Osteoblast (primary cell): ENCODE data around the gene OTUD4. TPM values are rescaled to one million over a fixed set of nuclear protein-coding genes. Genes with fewer than 3 reads are reported as not detected.

ENCODE experiments used
- DNase-seq: peaks from one replicate; pipeline ENCODE4 v3.0.0; 2011; ENCODE audit warnings: low spot score, mixed read lengths; ENCODE audit not compliant: insufficient read length; ENCODE audit errors: missing footprints
- H2AFZ ChIP-seq: 2 replicates; pipeline ENCODE4 v1.6.0; 2011; ENCODE audit warnings: mild to moderate bottlenecking, low read length
- H3K27ac ChIP-seq: 2 replicates; pipeline ENCODE4 v1.5.1; 2011; ENCODE audit warnings: mild to moderate bottlenecking, low read depth, low read length, moderate library complexity
- H3K27me3 ChIP-seq: 2 replicates; pipeline ENCODE4 v1.6.0; 2012; ENCODE audit warnings: mild to moderate bottlenecking, control low read depth, inconsistent platforms, low read length, moderate library complexity; ENCODE audit not compliant: insufficient read depth
- H3K36me3 ChIP-seq: 2 replicates; pipeline ENCODE4 v1.5.1; 2011; ENCODE audit warnings: mild to moderate bottlenecking, low read length, control low read depth, moderate library complexity; ENCODE audit not compliant: insufficient read depth
- H3K4me1 ChIP-seq: 2 replicates; pipeline ENCODE4 v1.5.1; 2011; ENCODE audit warnings: mild to moderate bottlenecking, low read length, control low read depth, moderate library complexity; ENCODE audit not compliant: insufficient read depth
- H3K4me2 ChIP-seq: 2 replicates; pipeline ENCODE4 v1.6.0; 2011; ENCODE audit warnings: mild to moderate bottlenecking, low read length; ENCODE audit not compliant: insufficient read depth
- H3K4me3 ChIP-seq: fragments of 200-600 bp; sonication (generic); 3 replicates; pipeline ENCODE4 v1.5.1; 2012; ENCODE audit warnings: mild to moderate bottlenecking, low read length, inconsistent platforms; ENCODE audit not compliant: insufficient read depth
- H3K79me2 ChIP-seq: 2 replicates; pipeline ENCODE4 v1.6.0; 2012; ENCODE audit warnings: mild to moderate bottlenecking, low read length, control low read depth, inconsistent platforms; ENCODE audit not compliant: insufficient read depth
- H3K9me3 ChIP-seq: 2 replicates; pipeline ENCODE4 v1.5.1; 2011; ENCODE audit warnings: low read depth, low read length, control low read depth
- H4K20me1 ChIP-seq: 2 replicates; pipeline ENCODE4 v1.6.0; 2012; ENCODE audit warnings: mild to moderate bottlenecking, low read length, control low read depth; ENCODE audit not compliant: insufficient read depth
- CTCF ChIP-seq: IDR thresholded peaks from 2 replicates; pipeline ENCODE4 v1.5.1; 2011; ENCODE audit warnings: mild to moderate bottlenecking, low read depth, low read length, moderate library complexity; ENCODE audit errors: extremely low read depth
- total RNA-seq: library from RNA; depleted of rRNA; stranded (reverse); fragments of >200 nt; gene quantifications from 2 replicates; pipeline ENCODE4 v1.2.3, GENCODE V29; 2012

The OTUD4 gene
- total RNA-seq, 1 donor: 22.8 TPM

GRCh38 chr4:145102619-145103018 is 77.8 kb downstream of the OTUD4 start:
- Histone ChIP-seq H3K4me2 (no peak overlapping the region), H2AFZ (no peak overlapping the region), H3K9me3 (no peaks in the 10 kb centered on the region), H3K27ac (no peak overlapping the region), H3K36me3 (peaks cover 32% of the 10 kb centered on the region), H4K20me1 (peaks cover 6% of the 10 kb centered on the region), H3K79me2 (peaks cover 72% of the 10 kb centered on the region), H3K4me3 (no peak overlapping the region), H3K27me3 (no peaks in the 10 kb centered on the region), H3K4me1 (peaks cover 13% of the 10 kb centered on the region)
- DNase-seq: no peak
- TF ChIP-seq CTCF: no peak

DNA sequence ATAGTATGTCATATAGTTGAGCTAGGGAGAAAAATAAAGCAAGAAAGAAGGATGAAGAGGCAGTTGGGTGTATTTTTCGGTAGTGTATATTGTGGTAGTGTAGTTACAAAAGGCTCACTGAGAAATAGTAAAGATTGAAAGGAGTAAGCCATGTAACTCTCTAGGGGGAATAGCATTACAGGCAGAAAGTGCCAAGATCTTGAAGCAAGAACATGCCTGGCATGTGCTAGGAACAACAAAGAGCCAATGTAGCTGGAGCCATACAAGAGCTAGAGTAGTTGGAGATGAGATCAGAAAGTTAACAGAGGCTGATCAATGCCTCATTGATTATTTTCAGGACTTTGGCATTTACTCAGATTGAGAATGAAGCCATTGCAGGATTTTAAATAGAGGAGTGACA is 79.3 kb downstream of the OTUD4 start:
- Histone ChIP-seq H3K79me2 (peaks cover 74% of the 10 kb centered on the region), H3K9me3 (no peaks in the 10 kb centered on the region), H2AFZ (no peak overlapping the region), H3K27ac (no peak overlapping the region), H3K27me3 (no peaks in the 10 kb centered on the region), H3K4me1 (peaks cover 22% of the 10 kb centered on the region), H3K36me3 (peaks cover 17% of the 10 kb centered on the region), H4K20me1 (peaks cover 6% of the 10 kb centered on the region), H3K4me3 (no peak overlapping the region), H3K4me2 (peak overlapping the region; percentile 13)
- DNase-seq: no peak
- no peak for TF ChIP-seq CTCF

- no peaks in the 10 kb centered on the region for H3K27me3 ChIP-seq
- peaks cover 11% of the 10 kb centered on the region for H3K36me3 ChIP-seq
- peaks cover 6% of the 10 kb centered on the region for H4K20me1 ChIP-seq
- peak overlapping the region; percentile 87 for H3K4me2 ChIP-seq
- DNase-seq: no peak
- peaks cover 83% of the 10 kb centered on the region for H3K79me2 ChIP-seq
- peak overlapping the region; percentile 97 for H3K27ac ChIP-seq
- no peak for TF ChIP-seq CTCF
- H3K9me3 ChIP-seq: no peaks in the 10 kb centered on the region
- no peak overlapping the region for H2AFZ ChIP-seq
- peak overlapping the region; percentile 92 for H3K4me3 ChIP-seq
- peaks cover 26% of the 10 kb centered on the region for H3K4me1 ChIP-seq
These were observed 80.7 kb downstream of the OTUD4 start for GRCh38 chr4:145099653-145100052.

- no peaks in the 10 kb centered on the region for H3K27me3 ChIP-seq
- H4K20me1 ChIP-seq: peaks cover 6% of the 10 kb centered on the region
- H3K4me2 ChIP-seq: peak overlapping the region; percentile 87
- peaks cover 26% of the 10 kb centered on the region for H3K4me1 ChIP-seq
- peaks cover 87% of the 10 kb centered on the region for H3K79me2 ChIP-seq
- peak overlapping the region; percentile 99 for H2AFZ ChIP-seq
- DNase-seq: peak; percentile 50
- H3K4me3 ChIP-seq: peak overlapping the region; percentile 92
- no peak for TF ChIP-seq CTCF
- peaks cover 16% of the 10 kb centered on the region for H3K36me3 ChIP-seq
- peak overlapping the region; percentile 97 for H3K27ac ChIP-seq
- peaks cover 5% of the 10 kb centered on the region for H3K9me3 ChIP-seq
These were observed 81.7 kb downstream of the OTUD4 start for GRCh38 chr4:145098675-145099037.
